Heart left ventricle (tissue), 13 donors: ENCODE data around the gene PPP2R1A.

Source experiments
- POLR2A ChIP-seq, 2 donors: fragments of 450-650 bp; IDR thresholded peaks; one replicate each; pipeline ENCODE4 v1.6.1; 2017; ENCODE audit warnings: antibody characterized with exemption in 2 of 2, mild to moderate bottlenecking in 2 of 2, moderate library complexity in 2 of 2
- TF ChIP-seq, protein P1 (sequence below), 12 donors: fragments of 200-600 bp; sonication (generic) in 4 of 12; IDR thresholded peaks; one replicate each; pipeline versions ENCODE4 v1.5.0 to v1.8.0; 2018 to 2022; ENCODE audit warnings: antibody characterized with exemption in 12 of 12, mild to moderate bottlenecking in 5 of 12
- donor health status: ischemic (EF 13 %, LVEDD 7.1; RV severe dilation, severe dysfunction).
- donor health status: DM: no; HTN: yes; CAD: no.
- donor health status: DM: no; HTN: no; CAD: no.
- donor health status: ischemic (EF 25% LVEDD 6.9; RV normal size, moderate dysfunction).
- donor health status: ischemic (EF 25% LVEDD 5.7; RV mildly dilated, moderate dysfunction).
- donor health status: ischemic (EF 35%, LVEDD 5.7; RV mildly dilated, moderate dysfunction).
- donor health status: nonischemic (EF 11% LVEDD 7.7; RV severe dilation, severe dysfunction).
- donor health status: DM: yes; HTN: yes; CAD: no.
- donor health status: PGD.
- donor health status: ischemic (EF 29% LVEDD 5.4; RV normal size, mild dysfunction).
- donor health status: nonischemic (EF 23%, LVEDD 6.1; RV moderate dilation, normal function).

DNA sequence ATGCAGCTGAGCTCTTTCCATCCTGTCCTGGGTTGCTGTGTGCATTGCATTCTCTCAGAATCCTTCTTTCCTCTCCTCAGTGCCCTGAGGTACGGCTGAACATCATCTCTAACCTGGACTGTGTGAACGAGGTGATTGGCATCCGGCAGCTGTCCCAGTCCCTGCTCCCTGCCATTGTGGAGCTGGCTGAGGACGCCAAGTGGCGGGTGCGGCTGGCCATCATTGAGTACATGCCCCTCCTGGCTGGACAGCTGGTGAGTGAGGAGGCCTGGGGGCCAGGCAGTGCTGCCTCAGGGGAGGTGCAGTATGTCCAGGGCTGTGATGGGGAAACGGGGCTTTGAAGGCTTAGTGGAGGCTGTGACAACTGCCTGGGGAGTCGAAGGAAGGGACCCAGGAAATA is 29.8 kb downstream of the PPP2R1A start:
- TF ChIP-seq, protein P1, sequence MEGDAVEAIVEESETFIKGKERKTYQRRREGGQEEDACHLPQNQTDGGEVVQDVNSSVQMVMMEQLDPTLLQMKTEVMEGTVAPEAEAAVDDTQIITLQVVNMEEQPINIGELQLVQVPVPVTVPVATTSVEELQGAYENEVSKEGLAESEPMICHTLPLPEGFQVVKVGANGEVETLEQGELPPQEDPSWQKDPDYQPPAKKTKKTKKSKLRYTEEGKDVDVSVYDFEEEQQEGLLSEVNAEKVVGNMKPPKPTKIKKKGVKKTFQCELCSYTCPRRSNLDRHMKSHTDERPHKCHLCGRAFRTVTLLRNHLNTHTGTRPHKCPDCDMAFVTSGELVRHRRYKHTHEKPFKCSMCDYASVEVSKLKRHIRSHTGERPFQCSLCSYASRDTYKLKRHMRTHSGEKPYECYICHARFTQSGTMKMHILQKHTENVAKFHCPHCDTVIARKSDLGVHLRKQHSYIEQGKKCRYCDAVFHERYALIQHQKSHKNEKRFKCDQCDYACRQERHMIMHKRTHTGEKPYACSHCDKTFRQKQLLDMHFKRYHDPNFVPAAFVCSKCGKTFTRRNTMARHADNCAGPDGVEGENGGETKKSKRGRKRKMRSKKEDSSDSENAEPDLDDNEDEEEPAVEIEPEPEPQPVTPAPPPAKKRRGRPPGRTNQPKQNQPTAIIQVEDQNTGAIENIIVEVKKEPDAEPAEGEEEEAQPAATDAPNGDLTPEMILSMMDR (IDR thresholded peaks at IDR 0.05), result no peak
- TF ChIP-seq POLR2A (IDR thresholded peaks at IDR 0.05), result no peak
